Panc1 (cell line): ENCODE measurements around the gene ITGA11. TPM values are rescaled to one million over a fixed set of nuclear protein-coding genes. Genes with fewer than 3 reads are reported as not detected.

Experiments used
- ATAC-seq: fragments of 200-7000 bp; cut with Tn5 transposase; 2 replicates; pipeline ENCODE4 v1.9.1; 2020; ENCODE audit warnings: mild to moderate bottlenecking, moderate library complexity
- BruUV-seq: library from RNA; stranded (reverse); fragments of 400-500 nt; replicated peaks from 2 replicates; lab custom pipeline; 2021; lab: Mats Ljungman, UMichigan
- CTCF ChIA-PET: fragments of 300-600 bp; sonication (Branson Sonifier 250); formaldehyde crosslinking; loops from one replicate; lab custom pipeline; 2022; ENCODE audit warnings: antibody characterized with exemption; lab: Charles Lee
- POLR2A ChIA-PET: fragments of 300-600 bp; sonication (Branson Sonifier 250); formaldehyde crosslinking; loops from one replicate; lab custom pipeline; 2022; ENCODE audit warnings: antibody characterized with exemption; lab: Charles Lee
- DNase-seq: peaks from one replicate; pipeline ENCODE4 v3.0.0-alpha.2; 2010; ENCODE audit warnings: low read depth, low spot score
- H3K27ac ChIP-seq: 2 replicates; pipeline ENCODE4 v1.5.1; 2011; ENCODE audit warnings: mild to moderate bottlenecking, low read length, inconsistent platforms
- H3K27me3 ChIP-seq: fragments of 200-500 bp; sonication (Bioruptor generic); 2 replicates; pipeline ENCODE4 v1.6.0; 2014; ENCODE audit warnings: low read length, inconsistent platforms; ENCODE audit not compliant: control insufficient read depth, insufficient read depth
- H3K36me3 ChIP-seq: fragments of 200-500 bp; sonication (Bioruptor generic); 2 replicates; pipeline ENCODE4 v1.5.1; 2014; ENCODE audit warnings: inconsistent platforms, mild to moderate bottlenecking, low read length, moderate library complexity; ENCODE audit not compliant: control insufficient read depth, insufficient read depth
- H3K4me1 ChIP-seq: 2 replicates; pipeline ENCODE4 v1.5.1; 2011; ENCODE audit warnings: inconsistent platforms, mild to moderate bottlenecking, low read length, moderate library complexity; ENCODE audit not compliant: control insufficient read depth, insufficient read depth
- H3K4me3 ChIP-seq, 2 experiments: 2 replicates each; pipeline ENCODE4 v1.5.1; 2011 to 2012; ENCODE audit warnings: low read depth in 2 of 2, low read length in 2 of 2, mild to moderate bottlenecking in 2 of 2, inconsistent platforms in 1 of 2, moderate library complexity in 1 of 2
- H3K9me3 ChIP-seq: fragments of 200-500 bp; sonication (Bioruptor generic); 2 replicates; pipeline ENCODE4 v1.5.1; 2014; ENCODE audit warnings: low read depth, mild to moderate bottlenecking, inconsistent platforms, low read length, moderate library complexity; ENCODE audit not compliant: control insufficient read depth, insufficient read depth
- POLR2AphosphoS5 ChIP-seq: IDR thresholded peaks from 2 replicates; pipeline ENCODE4 v1.6.1; 2012; ENCODE audit warnings: mild to moderate bottlenecking, low read depth, low read length, moderate library complexity
- SIN3A ChIP-seq: IDR thresholded peaks from 2 replicates; pipeline ENCODE4 v1.6.1; 2012; ENCODE audit warnings: low read depth, mild to moderate bottlenecking, low read length, moderate library complexity, borderline replicate concordance; ENCODE audit not compliant: insufficient read depth
- TCF7L2 ChIP-seq: IDR thresholded peaks from 2 replicates; pipeline ENCODE4 v1.6.1; 2011; ENCODE audit warnings: mild to moderate bottlenecking, low read depth, low read length, inconsistent platforms
- in situ Hi-C: cut with HindIII; loops from 2 replicates; pipeline ENCODE4 v1.10.0; 2016; ENCODE audit warnings: low sequenced_read_pairs, low pct_unique_long_range_greater_than_20kb
- intact Hi-C: fragments of 100-400 bp; cut with micrococcal nuclease; formaldehyde crosslinking; loops from one replicate; pipeline ENCODE4 v1.10.0; 2022; ENCODE audit not compliant: unreplicated experiment
- total RNA-seq: library from RNA; stranded (reverse); gene quantifications from one replicate; pipeline ENCODE4 v1.2.1, GENCODE V29; 2021; ENCODE audit not compliant: unreplicated experiment
- TF ChIP-seq, protein P1 (sequence below), 2 experiments: IDR thresholded peaks; 2 replicates each; pipeline ENCODE4 v1.6.1; 2011 to 2012; ENCODE audit warnings: low read depth in 2 of 2, control low read depth in 1 of 2, low read length in 1 of 2, mild to moderate bottlenecking in 1 of 2, moderate library complexity in 1 of 2; ENCODE audit not compliant: insufficient read depth in 1 of 2
- TF ChIP-seq, protein P2 (sequence below): fragments of 450-650 bp; IDR thresholded peaks from 2 replicates; pipeline ENCODE4 v1.5.1; 2017; ENCODE audit warnings: mild to moderate bottlenecking

ITGA11 gene
- total RNA-seq, 1 experiment from 2014 or later = 0.28 TPM

DNA sequence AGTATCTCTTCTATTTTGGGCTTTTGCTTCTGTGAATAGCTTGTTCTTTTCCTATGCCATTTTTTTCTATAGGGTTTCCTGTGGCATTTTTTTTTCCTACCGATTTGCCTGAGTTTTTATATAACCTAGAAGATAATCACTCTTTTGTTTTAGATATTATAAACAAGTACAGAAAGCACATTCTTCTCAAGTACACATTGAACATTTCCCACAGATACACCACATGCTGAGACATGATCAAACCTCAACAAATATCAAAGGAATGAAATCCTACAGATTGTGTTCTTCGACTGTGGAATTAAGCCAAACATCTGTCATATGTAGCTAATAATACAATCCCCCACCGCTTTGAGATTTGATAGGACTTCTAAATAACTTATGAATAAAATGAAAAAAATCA is 163.6 kb downstream of the ITGA11 start:
- Histone ChIP-seq H3K27me3 (peaks cover 7% of the 10 kb centered on the region; the same call in 1 of the 2 replicates), H3K27ac (no peak overlapping the region), H3K4me3 (no peak overlapping the region), H3K36me3 (no peaks in the 10 kb centered on the region), H3K4me1 (peaks cover 13% of the 10 kb centered on the region), H3K9me3 (no peaks in the 10 kb centered on the region)
- DNase-seq = no peak
- intact Hi-C loops (no loop called here), in situ Hi-C loops (no loop called here)
- CTCF ChIA-PET = no interaction called here
- no peak for ATAC-seq
- TF ChIP-seq TCF7L2 (no peak), SIN3A (no peak), POLR2AphosphoS5 (no peak)
- TF ChIP-seq, protein P1, sequence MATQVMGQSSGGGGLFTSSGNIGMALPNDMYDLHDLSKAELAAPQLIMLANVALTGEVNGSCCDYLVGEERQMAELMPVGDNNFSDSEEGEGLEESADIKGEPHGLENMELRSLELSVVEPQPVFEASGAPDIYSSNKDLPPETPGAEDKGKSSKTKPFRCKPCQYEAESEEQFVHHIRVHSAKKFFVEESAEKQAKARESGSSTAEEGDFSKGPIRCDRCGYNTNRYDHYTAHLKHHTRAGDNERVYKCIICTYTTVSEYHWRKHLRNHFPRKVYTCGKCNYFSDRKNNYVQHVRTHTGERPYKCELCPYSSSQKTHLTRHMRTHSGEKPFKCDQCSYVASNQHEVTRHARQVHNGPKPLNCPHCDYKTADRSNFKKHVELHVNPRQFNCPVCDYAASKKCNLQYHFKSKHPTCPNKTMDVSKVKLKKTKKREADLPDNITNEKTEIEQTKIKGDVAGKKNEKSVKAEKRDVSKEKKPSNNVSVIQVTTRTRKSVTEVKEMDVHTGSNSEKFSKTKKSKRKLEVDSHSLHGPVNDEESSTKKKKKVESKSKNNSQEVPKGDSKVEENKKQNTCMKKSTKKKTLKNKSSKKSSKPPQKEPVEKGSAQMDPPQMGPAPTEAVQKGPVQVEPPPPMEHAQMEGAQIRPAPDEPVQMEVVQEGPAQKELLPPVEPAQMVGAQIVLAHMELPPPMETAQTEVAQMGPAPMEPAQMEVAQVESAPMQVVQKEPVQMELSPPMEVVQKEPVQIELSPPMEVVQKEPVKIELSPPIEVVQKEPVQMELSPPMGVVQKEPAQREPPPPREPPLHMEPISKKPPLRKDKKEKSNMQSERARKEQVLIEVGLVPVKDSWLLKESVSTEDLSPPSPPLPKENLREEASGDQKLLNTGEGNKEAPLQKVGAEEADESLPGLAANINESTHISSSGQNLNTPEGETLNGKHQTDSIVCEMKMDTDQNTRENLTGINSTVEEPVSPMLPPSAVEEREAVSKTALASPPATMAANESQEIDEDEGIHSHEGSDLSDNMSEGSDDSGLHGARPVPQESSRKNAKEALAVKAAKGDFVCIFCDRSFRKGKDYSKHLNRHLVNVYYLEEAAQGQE (IDR thresholded peaks at IDR 0.05; ENCODE audit: insufficient read depth in 1 of 2, low read depth in 2 of 2, low read length in 1 of 2) = no peak
- TF ChIP-seq, protein P2, sequence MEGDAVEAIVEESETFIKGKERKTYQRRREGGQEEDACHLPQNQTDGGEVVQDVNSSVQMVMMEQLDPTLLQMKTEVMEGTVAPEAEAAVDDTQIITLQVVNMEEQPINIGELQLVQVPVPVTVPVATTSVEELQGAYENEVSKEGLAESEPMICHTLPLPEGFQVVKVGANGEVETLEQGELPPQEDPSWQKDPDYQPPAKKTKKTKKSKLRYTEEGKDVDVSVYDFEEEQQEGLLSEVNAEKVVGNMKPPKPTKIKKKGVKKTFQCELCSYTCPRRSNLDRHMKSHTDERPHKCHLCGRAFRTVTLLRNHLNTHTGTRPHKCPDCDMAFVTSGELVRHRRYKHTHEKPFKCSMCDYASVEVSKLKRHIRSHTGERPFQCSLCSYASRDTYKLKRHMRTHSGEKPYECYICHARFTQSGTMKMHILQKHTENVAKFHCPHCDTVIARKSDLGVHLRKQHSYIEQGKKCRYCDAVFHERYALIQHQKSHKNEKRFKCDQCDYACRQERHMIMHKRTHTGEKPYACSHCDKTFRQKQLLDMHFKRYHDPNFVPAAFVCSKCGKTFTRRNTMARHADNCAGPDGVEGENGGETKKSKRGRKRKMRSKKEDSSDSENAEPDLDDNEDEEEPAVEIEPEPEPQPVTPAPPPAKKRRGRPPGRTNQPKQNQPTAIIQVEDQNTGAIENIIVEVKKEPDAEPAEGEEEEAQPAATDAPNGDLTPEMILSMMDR = no peak
- no TSS peak for BruUV-seq
- POLR2A ChIA-PET = no interaction called here

DNA sequence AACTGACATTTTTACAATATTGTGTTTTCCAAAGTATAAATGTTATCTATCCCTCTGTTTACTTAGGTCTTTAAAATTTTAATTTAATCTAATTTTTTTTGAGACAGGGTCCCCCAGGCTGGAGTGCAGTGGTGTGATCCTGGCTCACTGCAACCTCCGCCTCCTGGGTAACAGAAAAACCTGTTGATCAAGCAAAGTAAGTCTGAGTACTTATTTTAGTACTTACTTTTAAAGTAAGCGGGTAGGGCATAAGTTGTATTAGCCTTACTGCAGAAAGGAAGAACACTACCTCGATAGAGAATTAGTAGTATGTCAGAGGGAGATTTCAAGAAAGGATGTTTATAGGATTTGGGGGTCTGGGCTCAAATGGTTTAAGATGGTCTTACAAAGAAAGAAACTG is 166.3 kb downstream of the ITGA11 start:
- no peaks in the 10 kb centered on the region for H3K9me3 ChIP-seq
- DNase-seq = no peak
- TF ChIP-seq, protein P2 = no peak
- TF ChIP-seq TCF7L2 (no peak), SIN3A (no peak), POLR2AphosphoS5 (no peak)
- TF ChIP-seq, protein P1 (IDR thresholded peaks at IDR 0.05; ENCODE audit: insufficient read depth in 1 of 2, low read depth in 2 of 2, low read length in 1 of 2) = no peak
- no peak overlapping the region for H3K27ac ChIP-seq
- H3K4me1 ChIP-seq = no peaks in the 10 kb centered on the region
- POLR2A ChIA-PET = no interaction called here
- no peak for ATAC-seq
- in situ Hi-C loops = no loop called here
- intact Hi-C loops = no loop called here
- no peak overlapping the region for H3K4me3 ChIP-seq
- H3K27me3 ChIP-seq = peaks cover 7% of the 10 kb centered on the region; the same call in 1 of the 2 replicates
- H3K36me3 ChIP-seq = no peaks in the 10 kb centered on the region
- no TSS peak for BruUV-seq
- CTCF ChIA-PET = no interaction called here
